Liver (tissue), 3 donors: ENCODE measurements around the gene NR1I3.

ENCODE experiments used
- ATF3 ChIP-seq: IDR thresholded peaks from 2 replicates; pipeline ENCODE4 v1.6.1; 2016; ENCODE audit warnings: antibody characterized with exemption
- CTCF ChIP-seq: fragments of 150-350 bp; IDR thresholded peaks from 2 replicates; pipeline ENCODE4 v1.5.1; 2017; ENCODE audit warnings: improper control_type of control experiment, low read depth, low read length; ENCODE audit not compliant: missing input control
- HNF4A ChIP-seq, 2 donors: conservative IDR thresholded peaks; 2 replicates each; pipeline ENCODE4 v1.6.1; 2016; ENCODE audit warnings: antibody characterized with exemption in 2 of 2, mild to moderate bottlenecking in 2 of 2
- JUND ChIP-seq, 2 donors: IDR thresholded peaks; 2 replicates each; pipeline ENCODE4 v1.6.1; 2016; ENCODE audit warnings: antibody characterized with exemption in 2 of 2
- MAX ChIP-seq: IDR thresholded peaks from 2 replicates; pipeline ENCODE4 v1.6.1; 2016; ENCODE audit warnings: antibody characterized with exemption
- donor health status: healthy.
- donor health status: healthy.

DNA sequence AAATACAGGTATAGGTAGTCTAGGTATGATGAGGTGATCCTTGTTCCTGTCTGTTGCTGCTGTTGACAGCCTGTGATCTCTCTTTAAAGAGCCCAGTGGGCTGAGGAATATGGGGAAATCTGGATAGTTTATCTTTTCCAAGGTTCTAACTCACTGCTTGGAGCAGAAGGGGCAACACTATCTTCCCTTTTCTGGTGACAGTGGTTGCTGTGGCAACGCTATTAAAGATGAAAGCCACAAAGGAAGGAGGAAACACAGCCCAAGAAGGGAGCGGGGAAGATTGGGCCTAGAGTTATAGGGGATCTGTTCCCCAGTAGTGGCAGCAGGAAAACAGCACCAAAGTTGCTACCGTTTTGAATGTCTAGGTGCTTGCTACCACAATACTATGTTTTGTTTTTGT, 29.3 kb upstream of the NR1I3 start:
- TF ChIP-seq HNF4A (conservative IDR thresholded peaks at IDR 0.05), result no peak
- TF ChIP-seq CTCF, result no peak
- TF ChIP-seq MAX, result no peak
- no peak for TF ChIP-seq JUND (IDR thresholded peaks at IDR 0.05)
- no peak for TF ChIP-seq ATF3
